H1 (cell line): ENCODE results near the gene EVPLL. TPM values are rescaled to one million over a fixed set of nuclear protein-coding genes. Genes with fewer than 3 reads are reported as not detected.
"Not testable (repeated sequence)": the region's sequence is repeated elsewhere in the genome, so short reads cannot be mapped to it uniquely, and the experiment has no call there.

ENCODE experiments used
- CTCF ChIA-PET: fragments of 300-600 bp; sonication (Branson Sonifier 250); formaldehyde crosslinking; loops from one replicate; lab custom pipeline; 2021; ENCODE audit not compliant: partially characterized antibody; lab: Charles Lee
- POLR2A ChIA-PET: fragments of 300-600 bp; sonication (Branson Sonifier 250); formaldehyde crosslinking; loops from one replicate; lab custom pipeline; 2021; ENCODE audit warnings: inconsistent platforms; ENCODE audit not compliant: partially characterized antibody; lab: Charles Lee
- DNase-seq, 2 experiments: peaks; one replicate each; pipeline versions ENCODE4 v3.0.0 to v3.0.0-alpha.2; 2010 to 2022; ENCODE audit warnings: low spot score in 2 of 2, low read depth in 1 of 2, mixed read lengths in 1 of 2
- FAIRE-seq: peaks from 2 replicates; lab custom pipeline; 2011; peaks lifted over from hg19 to GRCh38; lab: Jason Lieb, UNC
- H2AFZ ChIP-seq: 2 replicates; pipeline ENCODE4 v1.8.1; 2012; ENCODE audit warnings: low read length, inconsistent platforms
- H2AK5ac ChIP-seq: 2 replicates; pipeline ENCODE4 v1.6.1; 2013; ENCODE audit warnings: low read depth, low read length
- H2BK120ac ChIP-seq: replicated peaks from 2 replicates; pipeline ENCODE3; 2013; ENCODE audit warnings: low read depth, low read length, inconsistent platforms
- H2BK12ac ChIP-seq: 2 replicates; pipeline ENCODE4 v1.6.1; 2013; ENCODE audit warnings: low read depth, low read length
- H2BK15ac ChIP-seq: 2 replicates; pipeline ENCODE4 v1.6.1; 2013; ENCODE audit warnings: low read length
- H2BK20ac ChIP-seq: 2 replicates; pipeline ENCODE4 v1.6.1; 2013; ENCODE audit warnings: low read length
- H2BK5ac ChIP-seq: 2 replicates; pipeline ENCODE4 v1.6.1; 2013; ENCODE audit warnings: low read depth, low read length
- H3K14ac ChIP-seq: 2 replicates; pipeline ENCODE4 v1.6.1; 2013; ENCODE audit warnings: inconsistent platforms; ENCODE audit not compliant: insufficient read length
- H3K18ac ChIP-seq: 2 replicates; pipeline ENCODE4 v1.6.1; 2013; ENCODE audit warnings: low read length; ENCODE audit errors: extremely low read depth
- H3K23ac ChIP-seq: 2 replicates; pipeline ENCODE4 v1.6.1; 2013; ENCODE audit warnings: inconsistent platforms; ENCODE audit not compliant: insufficient read length
- H3K23me2 ChIP-seq: 2 replicates; pipeline ENCODE4 v1.6.1; 2013; ENCODE audit warnings: low read depth, low read length
- H3K27ac ChIP-seq: 2 replicates; pipeline ENCODE4 v1.6.1; 2011; ENCODE audit warnings: low read depth, low read length, inconsistent platforms
- H3K27me3 ChIP-seq, 4 experiments: replicated peaks in 1 of 4; 1 replicate in 1 of 4; 2 replicates in 3 of 4; pipeline versions ENCODE4 v1.6.1 to v1.8.1; 2011 to 2013; ENCODE audit warnings: low read length in 3 of 4, mild to moderate bottlenecking in 3 of 4, inconsistent platforms in 2 of 4, mixed read lengths in 2 of 4, moderate library complexity in 1 of 4; ENCODE audit not compliant: control insufficient read depth in 3 of 4, insufficient read depth in 3 of 4; ENCODE audit errors: extremely low read depth in 1 of 4
- H3K36me3 ChIP-seq, 4 experiments: 2 replicates each; pipeline versions ENCODE4 v1.6.1 to v1.8.1; 2011 to 2013; ENCODE audit warnings: mild to moderate bottlenecking in 4 of 4, low read length in 3 of 4, moderate library complexity in 2 of 4, control low read depth in 1 of 4, inconsistent platforms in 1 of 4; ENCODE audit not compliant: insufficient read depth in 4 of 4, control insufficient read depth in 2 of 4
- H3K4ac ChIP-seq: replicated peaks from 2 replicates; pipeline ENCODE3; 2013; ENCODE audit warnings: low read length, low read depth, mixed read lengths, inconsistent platforms; ENCODE audit not compliant: insufficient read length
- H3K4me1 ChIP-seq, 4 experiments: replicated peaks in 1 of 4; 1 replicate in 1 of 4; 2 replicates in 3 of 4; pipeline versions ENCODE4 v1.6.1 to v1.8.1; 2011 to 2013; ENCODE audit warnings: low read length in 3 of 4, inconsistent platforms in 2 of 4, mixed read lengths in 1 of 4; ENCODE audit not compliant: insufficient read depth in 4 of 4, control insufficient read depth in 3 of 4
- H3K4me2 ChIP-seq, 2 experiments: 2 replicates each; pipeline versions ENCODE4 v1.6.1 to v1.8.1; 2011 to 2013; ENCODE audit warnings: low read depth in 2 of 2, low read length in 2 of 2, control low read depth in 1 of 2, inconsistent platforms in 1 of 2, mild to moderate bottlenecking in 1 of 2; ENCODE audit not compliant: insufficient read depth in 1 of 2
- H3K4me3 ChIP-seq, 4 experiments: fragments of 200-600, 300-600 bp in 1 of 4; sonication (generic), shearing (Covaris generic), sonication (Bioruptor Twin) in 1 of 4; 2 replicates each; pipeline versions ENCODE4 v1.5.1 to v1.8.1; 2011 to 2016; ENCODE audit warnings: low read length in 4 of 4, low read depth in 3 of 4, control low read depth in 2 of 4, inconsistent platforms in 2 of 4, mild to moderate bottlenecking in 2 of 4, mixed read lengths in 1 of 4, moderate library complexity in 1 of 4; ENCODE audit not compliant: insufficient read depth in 2 of 4; ENCODE audit errors: extremely low read depth in 1 of 4
- H3K56ac ChIP-seq: replicated peaks from 2 replicates; pipeline ENCODE3; 2013; ENCODE audit warnings: low read depth, mild to moderate bottlenecking, mixed read lengths, low read length, inconsistent platforms; ENCODE audit not compliant: insufficient read length
- H3K79me1 ChIP-seq: 2 replicates; pipeline ENCODE4 v1.6.1; 2013; ENCODE audit warnings: low read depth, low read length, control low read depth
- H3K79me2 ChIP-seq, 2 experiments: 2 replicates each; pipeline versions ENCODE4 v1.6.1 to v1.8.1; 2012 to 2013; ENCODE audit warnings: low read length in 2 of 2, mild to moderate bottlenecking in 2 of 2, inconsistent platforms in 1 of 2; ENCODE audit not compliant: insufficient read depth in 2 of 2, control insufficient read depth in 1 of 2
- H3K9ac ChIP-seq, 4 experiments: replicated peaks in 1 of 4; 1 replicate in 1 of 4; 2 replicates in 3 of 4; pipeline versions ENCODE4 v1.6.1 to v1.8.1; 2011 to 2013; ENCODE audit warnings: low read depth in 3 of 4, low read length in 3 of 4, control low read depth in 2 of 4, mild to moderate bottlenecking in 2 of 4, moderate library complexity in 2 of 4, inconsistent platforms in 1 of 4; ENCODE audit errors: extremely low read depth in 1 of 4
- H3K9me3 ChIP-seq, 2 experiments: 2 replicates each; pipeline versions ENCODE4 v1.6.1 to v1.8.1; 2012 to 2013; ENCODE audit warnings: mild to moderate bottlenecking in 2 of 2, moderate library complexity in 2 of 2, control low read depth in 1 of 2, inconsistent platforms in 1 of 2, low read depth in 1 of 2, low read length in 1 of 2, mixed read lengths in 1 of 2; ENCODE audit not compliant: insufficient read depth in 2 of 2
- H4K20me1 ChIP-seq, 2 experiments: replicated peaks in 1 of 2; 2 replicates each; pipeline versions ENCODE3 to v1.8.1; 2011 to 2013; ENCODE audit warnings: inconsistent platforms in 2 of 2, low read length in 2 of 2, mild to moderate bottlenecking in 1 of 2; ENCODE audit not compliant: insufficient read depth in 2 of 2, control insufficient read depth in 1 of 2
- H4K5ac ChIP-seq: 2 replicates; pipeline ENCODE4 v1.6.1; 2013; ENCODE audit warnings: low read length, low read depth, mixed read lengths, inconsistent platforms; ENCODE audit not compliant: insufficient read length
- H4K8ac ChIP-seq: 2 replicates; pipeline ENCODE4 v1.8.0; 2013; ENCODE audit warnings: mild to moderate bottlenecking, moderate library complexity, low read length, inconsistent platforms; ENCODE audit not compliant: insufficient read depth; ENCODE audit errors: extremely low read depth
- H4K91ac ChIP-seq: replicated peaks from 2 replicates; pipeline ENCODE3; 2013; ENCODE audit warnings: low read length, mixed read lengths, inconsistent platforms; ENCODE audit not compliant: insufficient read length
- WGBS, 2 experiments: shearing (Covaris generic) in 1 of 2; methylation state at CpG; one replicate each; pipeline versions ENCODE4 v1.1.6 to v1.1.7; 2013 to 2015; ENCODE audit warnings: low lambda C conversion rate in 2 of 2, mixed read lengths in 2 of 2, inconsistent platforms in 1 of 2, low coverage in 1 of 2, missing lambda C conversion rate in 1 of 2; ENCODE audit not compliant: insufficient replicate concordance in 2 of 2, insufficient coverage in 1 of 2, insufficient read length in 1 of 2; ENCODE audit errors: extremely low coverage in 1 of 2, missing lambda C conversion rate in 1 of 2; 5-methylcytosine and 5-hydroxymethylcytosine counted together
- polyA plus RNA-seq, 7 experiments: library from polyadenylated mRNA; depleted of rRNA in 3 of 7; stranded (reverse) in 5 of 7; unstranded in 2 of 7; fragments of >200 nt in 5 of 7; fragments of 200-250 nt in 2 of 7; gene quantifications; 1 replicate in 5 of 7; 2 replicates in 1 of 7; 4 replicates in 1 of 7; pipeline versions ENCODE4 v1.2.1 to v1.2.3, GENCODE V29; 2011 to 2013; ENCODE audit warnings: missing spikeins in 2 of 7, mixed read lengths in 2 of 7
- total RNA-seq: library from RNA; stranded (reverse); fragmentation: NEBNext Ultra II Directional; extraction: Animal tissue kit (Norgen Biotek cat#: 25700); gene quantifications from 2 replicates; pipeline ENCODE4 v1.2.1, GENCODE V29; 2021

The EVPLL gene
- total and polyA plus RNA-seq, 2 of the 8 experiments (the other 6 are each of a cell fraction or from before 2014, with no cell fraction given), result 0.06 TPM; not detected in 1

GRCh38 chr17:18412001-18412538 lies 34.5 kb downstream of the EVPLL start:
- H2AK5ac ChIP-seq, H2BK120ac ChIP-seq, H3K27me3 ChIP-seq, H3K79me1 ChIP-seq, POLR2A ChIA-PET, H4K20me1 ChIP-seq, DNase-seq, H2BK20ac ChIP-seq, CTCF ChIA-PET, H3K27ac ChIP-seq, H3K18ac ChIP-seq, H2BK15ac ChIP-seq, H3K9ac ChIP-seq, H3K23me2 ChIP-seq, H3K23ac ChIP-seq, H3K4ac ChIP-seq, H3K56ac ChIP-seq, H4K5ac ChIP-seq, H3K36me3 ChIP-seq, H3K4me1 ChIP-seq, H2AFZ ChIP-seq, H3K9me3 ChIP-seq, H4K91ac ChIP-seq, H4K8ac ChIP-seq, H3K79me2 ChIP-seq, H2BK12ac ChIP-seq, H3K14ac ChIP-seq: not testable (repeated sequence)
- Histone ChIP-seq H3K4me2 (peak overlapping the region in 1 of 2 experiments; percentile 76; a peak in 1 of 4 replicates), H2BK5ac (0 out of 2 replicates have a peak overlapping the region, but pooled peaks have one; percentile 91), H3K4me3 (peak overlapping the region in 3 of 4 experiments; percentile 54 to 82 (median 76); a peak in 5 of 8 replicates)
- peak; percentile 66 for FAIRE-seq
- WGBS, 2 experiments, result no CpG with 5 or more reads among the region's 32 CpGs

GRCh38 chr17:18421521-18421920 lies 43.9 kb downstream of the EVPLL start:
- CTCF ChIA-PET, H3K23me2 ChIP-seq, H2AK5ac ChIP-seq, H3K4me3 ChIP-seq, H3K56ac ChIP-seq, H2BK15ac ChIP-seq, H2BK20ac ChIP-seq, H3K14ac ChIP-seq, H3K4me2 ChIP-seq, H2BK12ac ChIP-seq, POLR2A ChIA-PET, H3K4ac ChIP-seq, H4K20me1 ChIP-seq, DNase-seq, H3K79me1 ChIP-seq, H4K8ac ChIP-seq, FAIRE-seq, H3K4me1 ChIP-seq, H3K23ac ChIP-seq, H2BK120ac ChIP-seq, H4K91ac ChIP-seq, H3K27me3 ChIP-seq, H3K18ac ChIP-seq, H3K27ac ChIP-seq, H2BK5ac ChIP-seq, H3K79me2 ChIP-seq, H4K5ac ChIP-seq, H3K36me3 ChIP-seq, H3K9ac ChIP-seq, H3K9me3 ChIP-seq, H2AFZ ChIP-seq: not testable (repeated sequence)
- 86% methylated on average over 5 of the region's 11 CpGs; no CpG with 5 or more reads in 1 of the 2 experiments for WGBS, 2 experiments
